Measurements from ENCODE around the gene PRICKLE4. TPM values are rescaled to one million over a fixed set of nuclear protein-coding genes. Genes with fewer than 3 reads are reported as not detected.

PRICKLE4 gene
- total and polyA plus RNA-seq, 2 of the 8 experiments (the other 6 are each of a cell fraction or from before 2014, with no cell fraction given) = 0.32 to 1.4 TPM

DNA sequence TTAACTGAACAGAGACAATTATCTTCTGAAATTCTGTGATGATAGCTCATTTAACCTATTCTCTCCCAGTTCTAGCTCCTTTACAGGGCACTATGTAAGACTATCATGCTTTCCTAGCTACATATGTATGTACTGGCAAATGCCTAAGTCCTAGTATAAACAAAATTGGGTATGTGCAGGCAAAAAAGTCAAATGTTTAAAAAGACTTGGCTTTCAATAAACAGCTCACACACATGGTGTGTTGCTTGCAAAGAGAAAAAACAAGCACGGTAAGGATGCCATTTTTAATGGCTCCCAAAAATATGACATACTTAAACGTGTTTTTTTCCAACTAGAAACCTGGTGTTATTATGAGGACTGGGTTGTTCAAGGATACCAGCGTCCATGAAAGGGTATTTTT, 51.7 kb downstream of the PRICKLE4 start (continued):
- TF ChIP-seq, protein P1, sequence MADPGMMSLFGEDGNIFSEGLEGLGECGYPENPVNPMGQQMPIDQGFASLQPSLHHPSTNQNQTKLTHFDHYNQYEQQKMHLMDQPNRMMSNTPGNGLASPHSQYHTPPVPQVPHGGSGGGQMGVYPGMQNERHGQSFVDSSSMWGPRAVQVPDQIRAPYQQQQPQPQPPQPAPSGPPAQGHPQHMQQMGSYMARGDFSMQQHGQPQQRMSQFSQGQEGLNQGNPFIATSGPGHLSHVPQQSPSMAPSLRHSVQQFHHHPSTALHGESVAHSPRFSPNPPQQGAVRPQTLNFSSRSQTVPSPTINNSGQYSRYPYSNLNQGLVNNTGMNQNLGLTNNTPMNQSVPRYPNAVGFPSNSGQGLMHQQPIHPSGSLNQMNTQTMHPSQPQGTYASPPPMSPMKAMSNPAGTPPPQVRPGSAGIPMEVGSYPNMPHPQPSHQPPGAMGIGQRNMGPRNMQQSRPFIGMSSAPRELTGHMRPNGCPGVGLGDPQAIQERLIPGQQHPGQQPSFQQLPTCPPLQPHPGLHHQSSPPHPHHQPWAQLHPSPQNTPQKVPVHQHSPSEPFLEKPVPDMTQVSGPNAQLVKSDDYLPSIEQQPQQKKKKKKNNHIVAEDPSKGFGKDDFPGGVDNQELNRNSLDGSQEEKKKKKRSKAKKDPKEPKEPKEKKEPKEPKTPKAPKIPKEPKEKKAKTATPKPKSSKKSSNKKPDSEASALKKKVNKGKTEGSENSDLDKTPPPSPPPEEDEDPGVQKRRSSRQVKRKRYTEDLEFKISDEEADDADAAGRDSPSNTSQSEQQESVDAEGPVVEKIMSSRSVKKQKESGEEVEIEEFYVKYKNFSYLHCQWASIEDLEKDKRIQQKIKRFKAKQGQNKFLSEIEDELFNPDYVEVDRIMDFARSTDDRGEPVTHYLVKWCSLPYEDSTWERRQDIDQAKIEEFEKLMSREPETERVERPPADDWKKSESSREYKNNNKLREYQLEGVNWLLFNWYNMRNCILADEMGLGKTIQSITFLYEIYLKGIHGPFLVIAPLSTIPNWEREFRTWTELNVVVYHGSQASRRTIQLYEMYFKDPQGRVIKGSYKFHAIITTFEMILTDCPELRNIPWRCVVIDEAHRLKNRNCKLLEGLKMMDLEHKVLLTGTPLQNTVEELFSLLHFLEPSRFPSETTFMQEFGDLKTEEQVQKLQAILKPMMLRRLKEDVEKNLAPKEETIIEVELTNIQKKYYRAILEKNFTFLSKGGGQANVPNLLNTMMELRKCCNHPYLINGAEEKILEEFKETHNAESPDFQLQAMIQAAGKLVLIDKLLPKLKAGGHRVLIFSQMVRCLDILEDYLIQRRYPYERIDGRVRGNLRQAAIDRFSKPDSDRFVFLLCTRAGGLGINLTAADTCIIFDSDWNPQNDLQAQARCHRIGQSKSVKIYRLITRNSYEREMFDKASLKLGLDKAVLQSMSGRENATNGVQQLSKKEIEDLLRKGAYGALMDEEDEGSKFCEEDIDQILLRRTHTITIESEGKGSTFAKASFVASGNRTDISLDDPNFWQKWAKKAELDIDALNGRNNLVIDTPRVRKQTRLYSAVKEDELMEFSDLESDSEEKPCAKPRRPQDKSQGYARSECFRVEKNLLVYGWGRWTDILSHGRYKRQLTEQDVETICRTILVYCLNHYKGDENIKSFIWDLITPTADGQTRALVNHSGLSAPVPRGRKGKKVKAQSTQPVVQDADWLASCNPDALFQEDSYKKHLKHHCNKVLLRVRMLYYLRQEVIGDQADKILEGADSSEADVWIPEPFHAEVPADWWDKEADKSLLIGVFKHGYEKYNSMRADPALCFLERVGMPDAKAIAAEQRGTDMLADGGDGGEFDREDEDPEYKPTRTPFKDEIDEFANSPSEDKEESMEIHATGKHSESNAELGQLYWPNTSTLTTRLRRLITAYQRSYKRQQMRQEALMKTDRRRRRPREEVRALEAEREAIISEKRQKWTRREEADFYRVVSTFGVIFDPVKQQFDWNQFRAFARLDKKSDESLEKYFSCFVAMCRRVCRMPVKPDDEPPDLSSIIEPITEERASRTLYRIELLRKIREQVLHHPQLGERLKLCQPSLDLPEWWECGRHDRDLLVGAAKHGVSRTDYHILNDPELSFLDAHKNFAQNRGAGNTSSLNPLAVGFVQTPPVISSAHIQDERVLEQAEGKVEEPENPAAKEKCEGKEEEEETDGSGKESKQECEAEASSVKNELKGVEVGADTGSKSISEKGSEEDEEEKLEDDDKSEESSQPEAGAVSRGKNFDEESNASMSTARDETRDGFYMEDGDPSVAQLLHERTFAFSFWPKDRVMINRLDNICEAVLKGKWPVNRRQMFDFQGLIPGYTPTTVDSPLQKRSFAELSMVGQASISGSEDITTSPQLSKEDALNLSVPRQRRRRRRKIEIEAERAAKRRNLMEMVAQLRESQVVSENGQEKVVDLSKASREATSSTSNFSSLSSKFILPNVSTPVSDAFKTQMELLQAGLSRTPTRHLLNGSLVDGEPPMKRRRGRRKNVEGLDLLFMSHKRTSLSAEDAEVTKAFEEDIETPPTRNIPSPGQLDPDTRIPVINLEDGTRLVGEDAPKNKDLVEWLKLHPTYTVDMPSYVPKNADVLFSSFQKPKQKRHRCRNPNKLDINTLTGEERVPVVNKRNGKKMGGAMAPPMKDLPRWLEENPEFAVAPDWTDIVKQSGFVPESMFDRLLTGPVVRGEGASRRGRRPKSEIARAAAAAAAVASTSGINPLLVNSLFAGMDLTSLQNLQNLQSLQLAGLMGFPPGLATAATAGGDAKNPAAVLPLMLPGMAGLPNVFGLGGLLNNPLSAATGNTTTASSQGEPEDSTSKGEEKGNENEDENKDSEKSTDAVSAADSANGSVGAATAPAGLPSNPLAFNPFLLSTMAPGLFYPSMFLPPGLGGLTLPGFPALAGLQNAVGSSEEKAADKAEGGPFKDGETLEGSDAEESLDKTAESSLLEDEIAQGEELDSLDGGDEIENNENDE (IDR thresholded peaks at IDR 0.05; ENCODE audit: insufficient replicate concordance, low read length) = no peak
- TF ChIP-seq SP4 (IDR thresholded peaks at IDR 0.05; ENCODE audit: low read length) (no peak), RFX5 (IDR thresholded peaks at IDR 0.05; ENCODE audit: borderline replicate concordance, low read depth, low read length) (no peak)
